Activated T-helper 1 cell treated with Interleukin-2 at 50 U/mL for 16 hours (primary cell): ENCODE data around the gene PLA2G2C.

Source experiments
- DNase-seq: peaks from one replicate; pipeline ENCODE4 v3.0.0-alpha.2; 2020; ENCODE audit warnings: low read depth

PLA2G2C gene

GRCh38 chr1:20152599-20152930, 33.8 kb downstream of the PLA2G2C start:
- no peak for DNase-seq

GRCh38 chr1:20151906-20152598, 34.3 kb downstream of the PLA2G2C start:
- peak; percentile 58 for DNase-seq

- no peak for DNase-seq
Measured at GRCh38 chr1:20150969-20151368, 35.3 kb downstream of the PLA2G2C start.

- DNase-seq = no peak
Measured at GRCh38 chr1:20150326-20150705, 36.0 kb downstream of the PLA2G2C start.

- DNase-seq = no peak
Measured at GRCh38 chr1:20149601-20150325, 36.6 kb downstream of the PLA2G2C start.

GRCh38 chr1:20148571-20149500, 37.5 kb downstream of the PLA2G2C start:
- no peak for DNase-seq

- no peak for DNase-seq
Measured at GRCh38 chr1:20147846-20148570, 38.3 kb downstream of the PLA2G2C start.

GRCh38 chr1:20143734-20144565, 42.4 kb downstream of the PLA2G2C start:
- DNase-seq = no peak

GRCh38 chr1:20143318-20143717, 43.0 kb downstream of the PLA2G2C start:
- DNase-seq = no peak

GRCh38 chr1:20142001-20142710, 44.2 kb downstream of the PLA2G2C start:
- DNase-seq = no peak

GRCh38 chr1:20141466-20141865, 44.9 kb downstream of the PLA2G2C start:
- no peak for DNase-seq

- DNase-seq = no peak
Measured at GRCh38 chr1:20141001-20141400, 45.3 kb downstream of the PLA2G2C start.

GRCh38 chr1:20139776-20140612, 46.3 kb downstream of the PLA2G2C start:
- no peak for DNase-seq

GRCh38 chr1:20138961-20139550, 47.3 kb downstream of the PLA2G2C start, which contains the start of gene PLA2G2F:
Gene PLA2G2F (plus strand): TSS chr1:20139323. CDS start chr1:20139428, 105 bp downstream.
- DNase-seq = no peak

GRCh38 chr1:20138346-20138745, 48.0 kb downstream of the PLA2G2C start:
- no peak for DNase-seq

GRCh38 chr1:20137604-20138003, 48.7 kb downstream of the PLA2G2C start:
- no peak for DNase-seq

GRCh38 chr1:20137055-20137454, 49.3 kb downstream of the PLA2G2C start:
- no peak for DNase-seq

GRCh38 chr1:20136249-20136648, 50.1 kb downstream of the PLA2G2C start:
- DNase-seq = no peak

- DNase-seq = no peak
Measured at GRCh38 chr1:20134995-20135394, 51.3 kb downstream of the PLA2G2C start.
